GDM1 (cell line): Measurements from ENCODE around the gene NSRP1.
"Not testable (repeated sequence)": the region's sequence is repeated elsewhere in the genome, so short reads cannot be mapped to it uniquely, and the experiment has no call there.

Experiments
- DNase-seq: peaks from one replicate; lab custom pipeline; 2025; lab: John Stamatoyannopoulos, UW

NSRP1 gene

DNA sequence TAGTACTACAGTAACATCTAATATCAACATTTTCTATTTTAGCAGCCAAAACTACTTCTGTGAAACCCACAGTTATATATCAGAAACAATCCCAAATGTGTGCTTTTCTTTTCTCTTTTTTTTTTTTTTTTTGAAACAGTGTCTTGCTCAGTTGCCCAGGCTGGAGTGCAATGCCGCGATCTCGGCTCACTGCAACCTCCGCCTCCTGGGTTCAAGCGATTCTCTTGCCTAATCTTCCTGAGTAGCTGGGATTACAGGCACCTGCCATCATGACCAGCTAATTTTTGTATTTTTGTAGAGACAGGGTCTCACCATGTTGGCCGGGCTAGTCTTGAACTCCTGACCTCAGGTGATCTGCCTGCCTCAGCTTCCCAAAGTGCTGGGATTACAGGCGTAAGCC is 2.0 kb downstream of the NSRP1 start:
- DNase-seq: not testable (repeated sequence)

DNA sequence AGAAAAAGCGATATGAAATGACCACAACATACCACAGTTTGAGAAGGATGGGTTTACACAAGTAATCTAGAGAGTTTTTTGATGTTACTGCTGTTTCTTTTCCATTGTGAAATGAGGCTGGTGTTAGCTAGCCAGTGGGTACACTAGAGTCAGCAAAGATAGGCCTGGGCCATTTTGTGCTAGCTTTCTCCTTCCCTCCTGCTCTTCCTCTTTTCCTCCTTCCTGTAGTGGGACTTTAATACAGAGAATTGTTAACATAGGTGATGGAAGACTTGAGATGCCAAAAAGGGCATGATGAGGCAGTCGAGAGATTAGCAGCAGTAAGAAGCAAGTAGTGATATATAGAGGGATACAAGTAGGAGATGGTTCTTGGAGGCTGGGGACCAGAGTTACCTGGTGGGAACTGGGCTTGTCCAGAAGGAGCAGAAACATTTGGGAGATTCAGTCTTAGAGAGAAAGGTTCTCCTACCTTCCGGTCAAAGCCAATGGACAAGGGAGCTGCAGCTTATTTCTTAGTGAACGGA is 7.7 kb downstream of the NSRP1 start:
- no peak for DNase-seq

DNA sequence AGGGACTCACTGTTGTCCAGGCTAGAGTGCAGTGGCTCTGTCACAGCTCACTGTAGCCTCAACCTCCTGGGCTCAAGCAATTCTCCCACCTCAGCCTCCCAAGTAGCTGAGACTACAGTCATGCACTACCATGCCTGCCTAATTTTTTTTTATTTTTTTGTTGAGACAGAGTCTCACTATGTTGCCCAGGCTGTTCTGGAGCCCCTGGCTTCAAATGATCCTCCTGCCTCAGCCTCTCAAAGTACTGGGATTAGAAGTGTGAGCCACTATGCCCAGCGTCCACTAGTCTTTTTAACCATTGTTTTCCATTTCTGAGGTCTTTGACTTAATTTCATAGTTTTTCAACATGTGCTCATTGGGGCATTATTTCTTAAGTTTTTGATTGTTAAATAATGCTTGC is 13.5 kb downstream of the NSRP1 start:
- DNase-seq: no peak

DNA sequence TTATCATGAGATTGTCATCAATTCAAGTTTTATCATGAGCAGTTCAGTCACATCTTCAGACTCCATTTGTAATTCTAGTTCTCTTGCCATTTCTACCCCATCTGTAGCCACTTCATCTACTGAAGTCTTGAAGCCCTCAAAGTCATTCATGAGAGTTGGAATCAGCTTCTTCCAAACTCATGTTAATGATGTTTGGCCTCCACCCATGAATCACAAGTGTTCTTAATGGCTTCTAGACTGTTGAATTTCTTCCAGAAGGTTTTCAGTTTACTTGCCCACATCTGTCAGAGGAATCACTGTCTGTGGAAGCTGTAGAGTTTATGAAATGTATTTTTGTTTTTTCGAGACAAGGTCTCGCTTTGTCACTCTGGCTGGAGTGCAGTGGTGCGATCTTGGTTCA is 16.0 kb downstream of the NSRP1 start:
- no peak for DNase-seq

DNA sequence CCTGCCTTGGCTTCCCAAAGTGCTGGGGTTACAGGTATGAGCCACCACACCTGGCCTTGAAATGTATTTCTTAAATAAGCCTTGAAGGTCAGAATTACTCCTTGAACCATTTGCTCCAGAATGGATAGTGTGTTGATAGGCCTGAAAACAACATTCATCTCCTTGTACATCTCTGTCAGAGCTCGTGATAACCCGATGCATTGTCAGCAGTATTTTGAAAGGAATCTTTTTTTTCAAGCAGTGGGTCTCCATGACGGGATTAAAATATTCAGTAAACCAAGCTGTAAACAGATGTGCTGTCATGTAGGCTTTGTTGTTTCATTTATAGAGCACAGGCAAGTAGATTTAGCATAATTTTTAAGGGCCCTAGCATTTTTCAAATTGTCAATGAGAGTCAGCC is 16.6 kb downstream of the NSRP1 start:
- no peak for DNase-seq

DNA sequence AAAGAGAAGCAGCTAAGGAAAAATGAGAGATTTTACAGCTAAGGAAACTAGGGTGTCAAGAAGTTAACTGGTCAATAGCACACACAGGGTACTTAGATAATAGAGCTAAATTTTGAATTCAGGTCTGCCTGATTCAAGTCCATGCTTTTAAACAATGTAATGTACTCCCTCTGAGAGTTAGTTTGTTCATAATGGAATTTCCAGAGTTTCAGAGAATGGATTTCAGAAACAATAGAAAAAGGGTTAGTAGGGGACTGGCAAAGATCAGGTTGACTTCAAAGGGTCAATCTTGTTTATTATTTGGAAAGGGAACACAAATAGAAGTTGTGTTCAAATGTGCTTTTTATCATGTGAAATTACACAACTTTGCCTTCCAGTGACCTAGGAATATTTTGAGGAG is 17.9 kb downstream of the NSRP1 start:
- no peak for DNase-seq

DNA sequence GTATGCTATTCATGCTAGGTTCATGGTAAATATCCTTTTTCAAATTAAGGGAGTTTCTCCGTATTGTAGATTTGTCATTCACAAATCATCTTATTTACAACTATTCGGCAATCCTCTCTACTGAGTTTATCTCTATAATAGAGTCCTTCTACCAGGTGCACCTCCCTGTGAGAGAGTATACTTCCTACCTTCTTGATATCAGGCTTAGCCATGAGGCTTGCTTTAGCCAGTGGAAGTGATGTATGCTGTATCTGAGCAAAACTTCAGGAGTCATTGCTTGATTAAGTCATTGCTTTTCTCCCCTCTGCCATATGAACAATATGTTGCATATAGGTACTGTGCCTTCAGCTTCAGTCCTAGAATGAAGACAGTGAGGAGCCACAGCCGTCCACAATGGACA is 20.5 kb downstream of the NSRP1 start:
- no peak for DNase-seq

DNA sequence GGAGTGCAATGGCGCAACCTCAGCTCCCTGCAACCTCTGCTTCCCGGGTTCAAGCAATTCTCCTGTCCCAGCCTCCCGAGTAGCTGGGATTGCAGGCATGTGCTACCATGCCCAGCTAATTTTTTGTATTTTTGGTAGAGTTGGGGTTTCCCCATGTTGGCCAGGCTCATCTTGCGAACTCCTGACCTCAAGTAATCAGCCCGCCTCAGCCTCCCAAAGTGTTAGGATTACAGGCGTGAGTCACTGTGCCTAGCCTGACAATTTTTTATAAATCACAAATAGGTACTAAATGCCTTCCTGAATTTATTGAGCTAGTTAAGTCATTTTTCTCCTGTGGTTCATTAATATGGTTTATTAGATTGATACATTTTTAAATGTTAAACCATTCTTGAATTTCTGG is 31.2 kb downstream of the NSRP1 start:
- not testable (repeated sequence) for DNase-seq

DNA sequence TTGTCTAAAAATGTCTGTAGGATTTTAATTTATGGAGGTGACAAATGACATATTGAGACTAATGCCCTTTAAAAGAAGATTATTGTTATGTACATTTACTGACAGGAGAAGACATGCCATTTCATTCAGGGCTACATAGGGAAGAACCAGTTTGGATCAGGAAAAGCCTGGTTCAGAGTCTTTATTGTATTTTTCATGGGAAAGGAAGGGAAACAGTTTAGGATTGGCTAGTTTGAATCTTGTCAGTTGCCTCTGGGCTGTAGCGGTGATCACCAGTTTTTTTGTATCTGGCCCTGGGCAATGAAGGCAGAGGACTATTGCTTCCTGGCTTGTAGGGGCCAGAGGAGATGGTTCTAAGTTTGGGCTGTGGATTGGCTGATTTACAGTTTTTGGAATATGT is 31.8 kb downstream of the NSRP1 start:
- no peak for DNase-seq

DNA sequence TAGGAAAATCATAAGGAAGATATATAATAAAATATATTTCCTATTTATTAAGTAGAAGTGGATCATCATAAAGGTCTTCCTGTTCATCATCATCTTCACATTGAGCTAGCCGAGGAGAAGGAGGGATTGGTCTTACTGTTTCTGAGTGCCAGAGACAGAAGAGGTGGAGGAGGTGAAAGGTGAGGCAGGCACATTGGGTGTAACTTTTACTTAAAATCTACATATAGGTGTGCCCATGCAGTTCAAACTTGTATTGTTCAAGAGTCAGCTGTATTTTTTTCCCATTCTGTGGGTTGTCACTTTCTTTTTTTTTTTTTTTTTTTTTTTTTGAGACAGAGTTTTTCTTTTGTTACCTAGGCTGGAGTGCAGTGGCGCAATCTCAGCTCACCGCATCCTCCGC is 34.9 kb downstream of the NSRP1 start:
- DNase-seq: no peak

DNA sequence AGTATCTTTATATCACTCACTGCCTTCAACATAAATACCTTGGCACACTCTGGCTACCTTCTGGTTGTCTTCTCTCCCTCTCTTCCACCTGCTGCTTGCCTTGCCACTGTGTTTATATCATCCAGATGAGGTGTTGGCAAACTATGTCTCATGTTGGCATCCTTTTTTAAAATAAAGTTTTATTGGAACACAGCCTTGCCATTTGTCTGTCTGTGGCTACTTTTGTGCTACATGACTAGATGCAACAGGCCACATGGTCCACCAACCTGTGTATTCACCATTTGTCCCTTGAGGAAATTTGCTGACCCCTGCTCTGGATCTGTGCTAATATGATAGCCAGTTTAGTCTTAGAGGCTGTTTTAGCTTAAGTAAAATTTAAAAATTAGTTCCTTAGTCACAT is 36.8 kb downstream of the NSRP1 start:
- DNase-seq: no peak

DNA sequence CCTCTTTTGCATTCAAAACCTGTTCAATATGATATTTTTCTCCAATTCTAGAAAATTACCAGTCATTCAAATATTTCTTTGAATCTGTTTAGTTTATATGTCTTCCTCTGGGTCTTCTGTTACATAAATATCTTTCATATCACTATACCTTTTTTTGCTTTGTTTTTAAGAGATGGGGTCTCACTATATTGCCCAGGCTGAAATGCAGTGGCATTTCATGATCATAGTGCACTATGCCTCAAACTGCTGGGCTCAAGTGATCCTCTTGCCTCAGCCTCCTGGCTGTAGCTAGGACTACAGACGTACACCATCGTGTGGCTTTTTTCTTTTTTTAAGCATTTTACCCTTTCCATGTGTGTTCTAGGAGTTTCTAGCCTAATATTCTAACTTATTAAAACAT is 38.8 kb downstream of the NSRP1 start:
- DNase-seq: no peak

DNA sequence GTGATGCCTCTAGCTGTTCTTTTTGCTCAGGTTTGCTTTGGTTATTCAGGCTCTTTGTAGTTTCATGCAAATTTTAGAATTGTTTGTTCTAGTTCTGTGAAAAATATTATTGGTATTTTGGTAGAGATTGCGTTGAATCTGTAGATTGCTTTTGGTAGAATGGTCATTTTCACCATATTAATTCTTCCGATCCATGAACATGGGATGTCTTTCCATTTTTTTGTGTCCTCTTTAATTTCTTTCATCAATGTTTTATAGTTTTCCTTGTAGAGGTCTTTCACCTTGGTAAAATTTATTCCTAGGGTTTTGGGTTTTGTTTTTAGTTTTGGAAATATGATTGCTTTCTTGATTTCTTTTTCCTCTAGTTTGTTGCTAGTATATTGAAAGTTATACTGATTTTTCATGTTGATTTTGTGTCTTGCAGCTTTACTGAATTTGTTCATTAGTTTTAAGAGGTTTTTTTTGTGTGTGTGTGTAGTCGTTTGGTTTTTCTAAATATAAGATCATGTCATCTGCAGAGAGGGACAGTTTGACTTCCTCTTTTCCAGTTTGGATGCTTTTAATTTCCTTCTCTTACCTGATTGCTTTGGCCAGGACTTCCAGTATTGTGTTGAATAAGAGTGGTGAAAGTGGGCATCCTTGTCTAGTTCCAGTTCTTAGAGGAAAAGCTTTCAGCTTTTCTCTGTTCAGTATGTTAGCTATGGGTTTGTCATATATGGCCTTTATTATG is 42.4 kb downstream of the NSRP1 start:
- no peak for DNase-seq

DNA sequence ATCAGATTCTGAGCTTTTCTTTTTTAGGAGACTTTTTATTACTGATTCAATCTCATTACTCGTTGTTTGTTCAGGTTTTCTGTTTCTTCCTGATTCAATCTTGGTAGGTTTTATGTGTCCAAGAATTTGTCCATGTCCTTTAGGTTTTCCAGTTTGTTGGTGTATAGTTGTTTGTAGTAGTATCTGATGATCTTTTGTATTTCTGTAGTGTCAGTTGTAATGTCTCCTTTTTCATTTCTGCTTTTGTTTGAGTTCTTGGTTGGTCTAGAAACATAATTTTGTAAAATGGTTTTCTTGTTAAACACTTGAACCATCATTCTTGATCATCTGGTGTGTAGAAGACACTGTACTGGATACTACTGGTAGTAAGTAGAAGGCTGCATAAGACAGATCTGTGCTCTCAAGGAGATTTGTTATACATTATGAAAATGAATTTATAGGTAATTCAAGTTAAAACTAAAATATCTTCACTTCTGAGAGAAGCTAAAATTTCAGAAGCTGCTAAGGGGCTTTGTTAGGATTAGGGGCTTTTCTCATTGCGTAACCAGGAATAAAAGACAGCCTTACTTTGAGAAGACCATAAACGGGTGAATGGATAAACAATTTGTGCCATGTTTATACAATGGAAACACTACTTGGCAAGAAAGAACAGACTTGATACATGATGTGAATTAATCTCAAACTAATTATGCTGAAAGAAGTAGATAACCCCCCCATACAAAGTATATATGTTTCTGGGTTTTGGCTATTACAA is 44.0 kb downstream of the NSRP1 start:
- no peak for DNase-seq

DNA sequence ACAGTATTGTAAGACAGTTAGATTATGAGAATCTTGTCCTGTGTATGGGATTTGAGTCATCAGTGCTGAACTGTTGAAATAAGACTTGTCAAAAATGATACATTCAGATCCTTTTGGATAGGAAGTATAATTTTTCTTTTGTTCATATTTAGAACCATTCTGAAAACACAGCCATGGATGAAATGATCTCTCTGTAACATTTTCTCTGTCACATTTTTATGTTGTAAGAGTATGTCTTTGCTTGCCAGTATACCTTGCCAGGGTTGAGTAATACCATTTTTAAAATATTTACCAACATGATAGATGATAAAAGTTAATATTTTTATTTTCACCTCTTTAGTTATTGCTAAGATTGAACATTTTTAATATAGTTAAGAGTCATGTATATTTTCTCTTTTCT is 45.0 kb downstream of the NSRP1 start:
- no peak for DNase-seq

DNA sequence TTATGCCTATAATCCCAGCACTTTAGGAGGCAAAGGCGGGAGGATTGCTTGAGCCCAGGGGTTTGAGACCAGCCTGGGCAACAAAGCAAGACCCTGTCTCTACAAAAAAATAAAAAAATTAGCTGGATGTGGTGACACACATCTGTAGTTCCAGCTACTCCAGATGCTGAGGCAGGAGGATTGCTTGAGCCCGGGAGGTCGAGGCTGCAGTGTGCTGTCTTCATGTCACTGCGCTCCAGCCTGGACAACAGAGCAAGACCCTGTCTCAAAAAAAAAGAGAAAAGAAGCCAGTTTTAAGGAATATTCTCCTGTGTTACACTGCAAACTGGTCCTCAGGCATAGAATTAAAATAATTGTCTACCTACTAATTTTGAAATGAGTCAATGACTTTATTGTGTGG is 47.9 kb downstream of the NSRP1 start:
- DNase-seq: no peak

DNA sequence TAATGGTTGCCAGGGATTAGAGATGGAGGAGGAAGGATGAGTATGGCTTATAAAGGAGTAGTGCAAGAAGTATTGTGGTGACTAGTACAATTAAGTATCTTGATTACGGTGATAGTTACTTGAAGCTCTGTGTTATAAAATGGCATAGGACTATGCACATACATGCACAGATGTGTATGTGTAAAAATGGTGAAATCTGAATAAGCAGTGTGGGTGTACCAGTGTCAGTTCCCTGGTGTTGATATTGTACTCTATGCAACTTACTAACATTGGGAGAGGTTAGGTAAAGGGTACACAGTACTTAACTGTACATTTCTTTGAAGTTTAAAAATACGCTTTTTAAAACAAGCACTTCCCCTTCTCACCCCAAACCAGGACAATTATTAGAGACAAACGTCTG is 48.5 kb downstream of the NSRP1 start:
- no peak for DNase-seq

DNA sequence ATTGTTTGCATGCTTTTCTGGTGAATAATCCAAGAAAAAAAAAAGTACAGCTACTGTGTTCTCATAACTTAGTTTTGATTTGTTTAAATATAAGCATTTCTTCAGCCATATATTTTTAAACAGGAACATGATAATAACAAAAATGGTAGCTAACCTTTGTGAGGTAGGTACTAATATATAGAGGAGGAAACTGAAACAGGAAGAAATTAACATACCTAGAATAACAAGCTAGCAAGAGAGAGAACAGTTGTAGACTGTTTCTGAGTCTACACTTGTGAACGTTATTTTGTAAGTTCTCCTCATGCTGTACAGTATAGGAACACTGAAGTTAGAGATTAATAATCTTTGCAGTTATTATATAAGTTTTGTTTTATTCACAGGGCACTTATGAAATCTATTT is 49.3 kb downstream of the NSRP1 start:
- no peak for DNase-seq

DNA sequence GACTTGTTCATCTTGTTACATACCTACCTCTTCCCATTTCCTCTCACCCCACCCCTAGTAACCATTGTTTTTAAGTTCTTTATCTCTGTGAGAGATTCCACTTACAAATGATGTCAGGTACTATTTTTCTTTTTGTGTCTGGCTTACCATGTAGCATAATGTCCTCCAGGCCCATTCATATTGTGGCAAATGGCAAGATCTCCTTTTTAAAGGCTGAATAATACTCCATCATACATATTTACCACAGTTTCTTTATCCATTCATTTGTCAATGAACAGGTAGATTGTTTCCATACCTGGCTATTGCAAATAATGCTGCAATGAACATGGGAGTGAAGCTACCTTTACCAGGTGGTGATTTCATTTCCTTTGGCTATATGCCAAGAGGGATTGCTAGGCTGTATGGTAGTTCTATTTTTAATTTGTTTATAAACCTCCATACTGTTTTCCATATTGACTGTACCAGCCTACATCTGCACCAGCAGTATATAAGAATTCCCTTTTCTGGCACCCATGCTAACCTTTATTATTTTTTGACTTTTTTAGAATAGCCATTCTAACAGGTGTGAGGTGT is 53.9 kb downstream of the NSRP1 start:
- no peak for DNase-seq

DNA sequence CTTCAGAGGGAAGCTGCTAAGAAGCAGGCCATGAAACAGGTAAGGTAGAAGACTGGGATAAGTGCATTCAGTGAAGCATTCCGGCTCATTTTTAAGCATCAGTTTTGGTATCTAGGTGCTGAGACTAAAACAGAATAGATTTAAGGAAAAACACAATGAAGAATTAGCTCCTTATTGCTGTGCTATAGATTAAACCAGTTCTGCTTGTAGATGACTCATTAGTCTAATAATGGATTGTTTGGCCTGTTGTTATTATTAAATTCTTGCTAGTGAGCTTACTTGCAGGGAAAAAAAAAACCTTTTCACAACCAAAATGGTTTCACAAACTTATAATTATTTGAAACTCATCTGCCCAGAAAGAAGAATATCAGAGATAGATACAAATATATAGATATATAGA is 55.9 kb downstream of the NSRP1 start:
- no peak for DNase-seq

DNA sequence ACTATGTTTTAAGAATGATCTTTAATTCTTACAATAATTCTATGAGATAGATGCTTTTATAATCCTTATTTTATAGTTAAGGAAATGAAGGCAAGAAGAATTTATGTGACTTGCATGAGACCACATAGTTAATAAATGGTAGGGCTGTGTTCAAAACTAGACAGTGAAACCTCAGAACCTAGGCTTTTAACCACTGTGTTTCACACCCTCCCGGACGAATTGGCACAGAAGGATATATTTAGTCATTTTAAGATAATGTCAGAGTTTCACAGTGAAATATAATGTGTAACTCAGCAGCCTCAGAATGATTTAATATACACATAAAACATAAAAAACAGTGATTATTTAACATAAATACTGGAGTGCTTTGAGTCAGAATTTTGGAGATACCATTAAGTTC is 57.0 kb downstream of the NSRP1 start:
- DNase-seq: no peak

DNA sequence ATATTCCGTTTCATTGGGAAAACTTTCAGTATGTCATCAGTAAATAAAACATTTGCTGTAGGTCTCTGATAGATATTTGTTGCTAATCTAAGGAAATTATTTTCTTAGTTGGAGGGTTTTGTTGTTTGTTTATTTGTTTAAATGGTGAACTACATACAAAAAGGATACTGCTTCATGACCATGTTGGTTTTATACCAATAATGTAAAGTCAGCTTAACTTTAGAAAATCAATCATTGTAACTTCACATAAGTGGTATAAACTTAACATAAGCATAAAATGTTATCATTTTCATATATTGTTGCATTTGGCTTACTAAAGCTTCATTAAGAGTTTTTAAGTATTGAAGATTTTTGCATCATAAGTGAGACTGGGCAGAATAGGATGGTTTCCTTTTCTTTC is 57.9 kb downstream of the NSRP1 start:
- DNase-seq: no peak

DNA sequence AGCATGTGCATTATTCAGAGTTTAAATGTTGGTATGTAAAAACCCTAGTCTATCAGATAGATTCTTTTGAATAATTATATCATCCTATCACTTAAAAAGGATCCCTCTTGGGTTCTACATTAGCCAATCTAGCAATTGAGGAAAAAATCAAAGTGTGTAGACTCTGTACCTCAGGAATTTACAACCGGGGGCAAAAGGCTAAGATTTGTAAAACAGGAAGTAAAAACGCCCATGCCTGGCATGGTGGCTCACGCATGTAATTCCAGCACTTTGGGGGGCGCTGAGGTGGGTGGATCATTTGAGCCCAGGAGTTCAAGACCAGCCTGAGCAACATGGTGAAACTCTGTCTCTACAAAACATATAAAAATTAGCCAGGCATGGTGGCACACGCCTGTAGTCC is 60.2 kb downstream of the NSRP1 start:
- DNase-seq: no peak
